TTC549 (cell line): Measurements from ENCODE around the gene PARP8.
"Not testable (repeated sequence)": the region's sequence is repeated elsewhere in the genome, so short reads cannot be mapped to it uniquely, and the experiment has no call there.

Source experiments
- FAIRE-seq: peaks from 2 replicates; lab custom pipeline; 2012; peaks lifted over from hg19 to GRCh38; lab: Jason Lieb, UNC

The PARP8 gene

DNA sequence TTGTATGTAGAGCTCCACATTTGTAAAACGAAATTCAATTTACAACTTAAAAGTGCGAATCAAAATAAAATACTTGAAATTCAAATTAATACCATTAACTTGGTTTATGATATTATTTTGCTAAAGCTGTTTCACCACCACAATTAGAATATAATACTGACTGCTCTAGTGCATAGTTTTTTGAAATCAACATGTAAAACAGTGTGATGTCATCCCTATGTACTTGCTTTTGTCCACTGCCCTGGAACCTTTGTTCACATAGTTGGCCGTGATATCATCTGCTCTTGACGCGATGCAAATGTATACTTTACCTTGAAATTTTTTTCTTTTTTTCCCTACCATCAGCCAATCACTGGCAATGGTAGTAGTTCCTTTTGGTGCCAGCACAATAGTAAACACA lies 125.4 kb downstream of the PARP8 start:
- FAIRE-seq, result no peak

DNA sequence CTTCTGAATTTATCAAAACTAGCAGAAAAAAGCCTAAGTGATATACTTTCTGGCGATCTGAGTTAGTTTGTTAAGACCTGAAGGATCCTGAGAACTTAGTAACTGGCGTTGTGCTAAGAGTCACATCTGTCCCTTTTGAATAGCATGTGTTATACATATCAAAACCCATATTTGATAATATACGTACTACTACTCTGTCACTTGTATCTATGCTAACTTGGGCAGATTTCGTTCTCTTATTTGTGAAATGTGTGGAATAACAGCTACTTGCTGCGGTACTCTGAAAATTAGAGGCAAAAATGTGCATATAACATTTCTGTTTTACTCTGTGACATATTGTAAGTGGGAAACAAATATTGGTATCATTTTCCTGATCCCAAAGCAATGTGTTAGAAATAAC lies 126.4 kb downstream of the PARP8 start:
- FAIRE-seq, result no peak

DNA sequence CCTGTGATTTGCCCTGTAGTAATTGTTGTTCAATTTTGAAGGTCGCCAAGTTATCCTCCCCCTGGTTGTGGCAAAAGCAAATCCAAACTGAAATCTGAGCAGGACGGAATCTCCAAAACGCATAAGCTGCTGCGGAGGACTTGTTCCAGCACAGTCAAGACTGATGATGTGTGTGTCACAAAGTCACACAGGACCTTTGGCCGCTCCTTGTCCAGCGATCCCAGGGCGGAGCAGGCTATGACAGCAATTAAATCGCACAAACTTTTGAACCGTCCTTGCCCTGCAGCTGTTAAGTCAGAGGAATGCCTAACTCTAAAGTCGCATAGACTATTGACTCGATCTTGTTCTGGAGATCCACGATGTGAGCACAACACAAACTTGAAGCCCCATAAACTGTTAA lies 128.4 kb downstream of the PARP8 start:
- FAIRE-seq, result no peak

DNA sequence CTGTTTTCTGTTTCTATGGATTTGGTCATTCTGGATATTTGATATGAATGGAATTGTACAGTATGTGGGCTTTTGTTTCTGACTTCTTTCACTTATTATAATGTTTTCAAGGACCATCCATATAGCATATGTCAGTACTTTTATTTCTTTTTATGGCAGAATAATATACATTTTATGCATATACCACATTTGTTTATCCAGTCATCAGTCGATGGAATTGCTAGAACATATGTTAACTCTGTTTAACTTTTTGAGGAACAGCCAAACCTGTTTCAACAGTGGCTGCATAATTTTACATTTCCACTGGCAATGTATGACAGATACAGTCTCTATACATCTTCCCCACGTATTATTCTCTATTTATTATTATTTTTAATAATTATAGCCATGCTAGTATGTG lies 131.6 kb downstream of the PARP8 start:
- FAIRE-seq, result no peak

DNA sequence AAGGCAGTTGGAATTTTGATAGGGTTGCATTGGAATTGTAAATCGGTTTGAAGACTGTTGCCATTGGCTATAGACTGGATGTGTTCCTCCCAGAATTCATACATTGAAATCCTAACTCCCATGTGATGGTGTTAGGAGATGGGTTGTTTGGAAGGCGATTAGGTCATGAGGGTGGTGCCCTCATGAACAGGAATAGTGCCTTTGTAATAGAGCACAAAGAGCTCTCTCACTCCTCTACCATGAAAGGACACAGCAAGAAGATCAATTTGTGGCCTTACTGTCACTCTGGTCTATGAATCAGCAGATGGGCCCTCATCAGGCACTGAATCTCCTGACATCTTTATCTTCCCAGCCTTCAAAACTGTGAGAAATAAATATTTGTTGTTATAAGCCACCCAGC lies 133.2 kb downstream of the PARP8 start:
- FAIRE-seq, result no peak

DNA sequence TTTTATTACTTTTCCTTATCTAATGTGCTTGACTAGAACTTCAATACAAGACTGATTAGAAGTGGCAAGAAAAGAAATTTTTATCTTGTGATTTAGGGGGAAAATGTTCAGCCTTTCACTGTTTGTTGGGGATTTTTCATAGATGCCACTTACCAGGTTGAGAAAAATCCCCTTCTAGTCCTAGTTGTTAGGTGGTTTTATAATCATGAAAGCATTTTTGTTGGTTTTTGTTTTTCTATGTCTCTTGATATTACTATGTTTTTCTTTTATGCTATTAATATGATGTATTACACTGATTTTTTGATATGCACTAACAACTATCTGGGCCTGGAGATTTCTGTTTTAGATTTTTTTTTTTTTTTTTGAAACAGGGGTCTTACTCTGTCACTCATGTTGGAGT lies 134.0 kb downstream of the PARP8 start:
- no peak for FAIRE-seq

DNA sequence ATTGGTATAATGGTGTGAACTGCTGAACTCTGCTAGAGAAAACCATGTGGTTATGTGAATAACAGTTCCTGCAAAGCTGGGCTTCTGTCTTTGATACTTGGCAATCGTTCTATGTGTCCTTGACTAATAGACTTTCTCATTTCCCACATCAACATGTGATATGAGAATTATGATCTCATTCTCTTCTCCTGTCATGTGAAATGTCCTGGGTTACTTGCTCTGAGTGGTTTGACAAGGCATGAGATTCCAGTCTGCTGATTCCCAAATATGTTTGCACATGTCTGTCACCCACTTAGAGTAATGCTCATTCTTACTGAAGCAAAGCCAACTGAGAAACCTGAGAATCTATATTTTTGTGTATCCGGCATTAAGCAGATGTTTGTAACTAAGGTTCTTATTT lies 141.2 kb downstream of the PARP8 start:
- no peak for FAIRE-seq

DNA sequence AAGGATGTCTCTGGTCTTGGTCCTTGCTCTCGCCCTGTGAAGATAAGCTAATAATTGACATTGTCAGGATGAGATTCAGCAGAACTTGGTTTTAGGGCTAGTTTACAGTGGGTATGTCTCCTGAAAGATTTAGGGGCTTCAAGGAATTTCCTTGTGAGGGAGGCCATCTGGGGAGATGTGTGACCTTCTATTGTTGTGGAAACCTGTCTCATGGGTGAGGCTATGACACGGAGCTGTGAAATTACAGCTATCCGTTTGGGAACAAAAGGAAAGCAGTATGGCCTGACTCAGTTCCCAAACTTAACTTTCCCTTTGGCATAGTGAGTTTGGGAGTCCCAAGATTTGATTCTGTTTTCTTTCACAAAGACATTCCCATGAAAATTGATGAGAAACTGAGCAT lies 142.0 kb downstream of the PARP8 start:
- FAIRE-seq, result no peak

DNA sequence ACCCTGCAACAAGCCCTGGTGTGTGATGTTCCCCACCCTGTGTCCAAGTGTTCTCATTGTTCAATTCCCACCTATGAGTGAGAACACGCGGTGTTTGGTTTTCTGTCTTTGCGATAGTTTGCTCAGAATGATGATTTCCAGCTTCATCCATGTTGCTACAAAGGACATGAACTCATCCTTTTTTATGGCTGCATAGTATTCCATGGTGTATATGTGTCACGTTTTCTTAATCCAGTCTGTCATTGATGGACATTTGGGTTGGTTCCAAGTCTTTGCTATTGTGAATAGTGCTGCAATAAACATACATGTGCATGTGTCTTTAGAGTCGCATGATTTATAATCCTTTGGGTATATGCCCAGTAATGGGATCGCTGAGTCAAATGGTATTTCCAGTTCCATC lies 145.3 kb downstream of the PARP8 start:
- FAIRE-seq, result not testable (repeated sequence)

DNA sequence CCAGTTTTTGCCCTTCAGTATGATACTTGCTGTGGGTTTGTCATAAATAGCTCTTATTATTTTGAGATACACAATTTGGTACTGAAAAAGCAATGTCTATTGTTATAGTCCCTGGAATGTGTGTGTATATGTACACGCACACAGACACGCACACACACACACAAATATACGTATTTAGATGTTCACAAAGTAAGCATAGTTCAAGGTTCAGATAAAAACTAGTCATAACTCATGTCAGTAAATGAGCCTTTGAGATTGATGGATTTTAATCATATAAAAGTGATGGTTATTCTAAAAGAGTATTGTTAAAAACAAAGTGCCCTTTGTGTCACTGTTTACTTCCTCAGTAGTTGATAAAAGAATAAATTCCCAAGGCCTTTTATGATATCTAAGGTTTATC lies 147.3 kb downstream of the PARP8 start:
- FAIRE-seq, result no peak

DNA sequence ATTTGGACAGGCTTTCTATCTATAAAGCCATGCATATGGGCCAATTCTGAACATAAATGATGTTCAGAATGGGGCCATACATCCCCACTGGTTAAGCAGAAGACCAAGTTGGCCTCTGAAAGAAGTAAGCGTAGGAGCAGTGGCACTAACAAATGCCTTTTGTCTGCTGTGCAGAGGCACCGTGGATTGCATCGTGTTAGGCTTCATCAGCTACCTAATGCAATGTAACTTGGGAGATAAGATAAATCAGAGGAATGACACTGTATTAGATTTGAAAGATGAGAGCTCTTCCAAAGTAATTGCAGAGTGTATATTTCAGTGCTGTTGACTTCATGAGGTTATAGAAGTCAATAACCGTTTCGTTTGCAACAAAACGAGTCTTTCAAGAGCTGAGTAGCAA lies 148.1 kb downstream of the PARP8 start:
- FAIRE-seq, result no peak

DNA sequence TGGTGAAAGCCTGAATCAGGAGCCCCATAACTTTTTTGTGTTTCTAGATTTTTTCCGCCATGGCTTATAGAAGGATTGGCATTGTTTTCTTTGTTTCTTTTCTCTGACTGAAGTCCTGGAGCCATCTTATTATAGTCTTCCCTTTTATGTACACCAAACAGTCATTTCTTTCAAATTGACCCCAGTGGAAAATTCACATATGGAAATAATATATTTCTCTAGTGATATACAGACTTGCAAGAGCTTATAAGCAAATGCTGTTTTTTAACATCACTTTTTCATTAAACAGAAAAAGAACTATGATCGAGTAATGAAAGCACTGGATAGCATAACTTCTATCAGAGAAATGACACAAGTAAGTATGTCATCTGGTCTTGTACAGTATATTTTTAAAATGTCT lies 155.6 kb downstream of the PARP8 start:
- no peak for FAIRE-seq

DNA sequence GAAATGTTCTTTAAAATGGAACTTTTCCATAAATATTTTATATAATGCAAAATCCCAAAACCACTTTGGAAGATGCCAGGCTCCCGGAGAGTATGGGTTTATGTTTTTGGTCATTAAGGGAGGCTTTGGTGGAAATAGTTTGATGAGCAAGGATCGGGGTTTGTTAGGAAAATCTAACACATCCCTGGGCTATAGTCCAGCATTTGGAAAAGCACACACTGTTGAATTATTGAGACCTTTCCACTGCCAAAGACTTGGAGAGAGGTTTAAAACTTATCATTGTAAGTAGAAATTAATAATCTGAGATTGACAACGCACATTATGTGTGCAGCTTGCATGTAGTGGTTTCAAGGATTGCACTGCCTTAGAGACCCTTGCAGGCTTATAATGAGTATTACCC lies 156.3 kb downstream of the PARP8 start:
- FAIRE-seq, result no peak

DNA sequence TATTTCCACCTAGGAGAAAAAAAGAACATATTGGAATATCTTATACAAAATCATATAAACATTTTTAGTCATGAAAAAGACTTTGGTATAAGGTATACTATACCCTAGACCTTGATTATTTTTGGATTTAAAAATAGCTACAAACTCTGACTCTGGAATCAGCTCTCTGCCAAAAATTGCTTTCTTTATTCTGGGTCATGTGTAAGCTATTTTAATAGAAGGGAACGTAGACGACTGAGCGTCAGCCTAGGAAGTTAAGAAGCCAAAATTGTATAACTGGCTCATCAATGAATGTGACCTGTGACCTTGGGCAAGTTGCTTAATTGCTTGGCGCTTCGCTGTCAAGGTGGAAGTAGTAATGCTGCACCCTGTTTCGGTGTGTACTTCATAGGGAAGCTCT lies 157.1 kb downstream of the PARP8 start:
- no peak for FAIRE-seq

DNA sequence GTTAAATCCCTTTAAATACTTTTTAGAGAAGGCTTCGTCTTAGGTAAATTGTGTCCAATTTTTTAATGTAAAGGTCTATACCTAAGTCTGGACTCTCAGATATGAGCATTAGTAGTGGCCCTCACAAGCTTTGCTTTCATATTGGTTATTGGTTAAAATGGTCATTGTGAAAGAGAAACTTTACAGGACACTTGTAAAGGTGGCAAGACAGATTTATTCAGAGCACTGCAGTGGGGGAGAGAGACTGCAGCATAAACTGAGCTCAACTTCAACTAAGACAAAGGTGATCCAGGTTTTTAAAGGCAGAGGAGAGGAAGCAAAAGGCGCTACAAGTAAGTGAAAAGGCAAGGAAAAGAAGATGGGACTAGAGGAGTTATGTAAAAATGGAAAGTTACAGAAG lies 157.7 kb downstream of the PARP8 start:
- FAIRE-seq, result no peak

DNA sequence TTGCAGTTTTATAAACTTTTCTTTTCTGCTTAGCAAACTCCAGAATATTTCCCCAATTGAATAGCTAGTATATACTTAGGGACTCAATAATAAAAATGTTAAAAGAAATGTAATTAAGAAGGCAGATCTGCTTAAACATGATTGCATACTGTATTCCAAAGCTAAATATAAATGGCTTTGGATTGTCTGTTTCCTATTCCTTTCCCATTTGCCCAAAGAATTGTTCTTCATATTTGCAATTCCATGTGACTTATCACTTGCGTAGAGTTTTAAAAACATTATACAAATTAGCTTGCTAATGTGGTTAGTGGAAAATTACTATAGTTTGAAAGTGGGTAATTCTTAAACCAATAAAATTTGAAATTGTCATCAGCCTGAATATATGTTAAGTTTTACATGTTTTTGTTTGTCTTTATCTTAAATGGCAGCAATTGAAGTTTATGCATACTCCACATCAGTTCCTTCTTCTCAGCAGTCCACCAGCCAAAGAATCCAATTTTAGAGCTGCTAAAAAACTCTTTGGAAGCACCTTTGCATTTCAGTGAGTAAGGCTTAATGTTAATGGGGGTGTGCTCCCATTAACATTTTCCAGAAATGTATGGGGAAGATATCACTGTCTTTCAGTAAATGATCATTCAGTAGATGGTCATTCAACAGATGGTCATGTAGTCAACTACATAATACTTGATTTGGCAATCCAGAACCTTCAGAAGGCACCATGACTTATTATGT lies 161.2 kb downstream of the PARP8 start:
- no peak for FAIRE-seq

DNA sequence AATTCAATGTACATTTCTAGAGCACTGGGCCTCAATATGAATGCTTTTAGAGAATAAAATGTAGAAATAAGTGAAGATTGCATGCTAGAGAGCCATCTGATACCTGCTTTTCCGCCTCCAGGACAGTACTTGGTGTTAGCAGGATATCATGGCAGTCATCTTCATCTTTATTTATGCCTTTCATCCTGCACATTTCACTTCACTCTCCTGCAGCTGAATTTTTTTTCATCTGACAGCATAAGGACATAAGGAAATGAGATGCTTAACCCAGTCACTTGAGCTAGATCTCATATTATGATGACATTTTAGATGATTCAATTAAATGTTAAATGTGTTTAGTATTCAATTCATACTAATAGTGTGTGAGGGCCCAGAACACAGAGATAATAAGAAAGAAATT lies 162.6 kb downstream of the PARP8 start:
- FAIRE-seq, result no peak

DNA sequence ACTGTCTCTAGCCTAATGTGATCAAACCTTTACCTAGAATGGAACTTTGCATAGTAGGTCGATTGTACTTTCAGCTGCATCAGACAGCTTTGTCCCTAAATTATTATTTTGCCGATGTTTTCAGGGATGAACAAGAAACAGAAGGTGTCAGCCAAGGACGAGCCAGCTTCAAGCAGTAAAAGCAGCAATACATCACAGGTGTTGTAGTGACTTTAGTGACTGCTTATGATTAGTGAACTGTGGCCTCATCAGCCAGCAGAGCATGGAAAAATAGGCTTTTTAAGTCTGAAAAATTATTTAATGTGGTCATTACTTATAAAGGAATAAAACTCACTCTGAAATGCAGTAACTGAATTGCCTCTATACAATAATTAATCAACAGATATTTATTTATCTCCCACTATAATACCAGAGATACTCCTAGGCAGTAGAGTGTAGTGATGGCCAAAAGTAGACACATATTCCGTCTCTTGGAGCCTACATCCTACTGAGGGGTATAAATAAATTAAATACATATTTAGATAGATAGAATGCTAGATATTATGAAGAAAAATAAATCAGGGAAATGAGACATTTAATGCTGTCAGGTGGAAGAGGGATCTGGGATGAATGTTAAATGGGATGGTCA lies 166.3 kb downstream of the PARP8 start:
- FAIRE-seq, result no peak

DNA sequence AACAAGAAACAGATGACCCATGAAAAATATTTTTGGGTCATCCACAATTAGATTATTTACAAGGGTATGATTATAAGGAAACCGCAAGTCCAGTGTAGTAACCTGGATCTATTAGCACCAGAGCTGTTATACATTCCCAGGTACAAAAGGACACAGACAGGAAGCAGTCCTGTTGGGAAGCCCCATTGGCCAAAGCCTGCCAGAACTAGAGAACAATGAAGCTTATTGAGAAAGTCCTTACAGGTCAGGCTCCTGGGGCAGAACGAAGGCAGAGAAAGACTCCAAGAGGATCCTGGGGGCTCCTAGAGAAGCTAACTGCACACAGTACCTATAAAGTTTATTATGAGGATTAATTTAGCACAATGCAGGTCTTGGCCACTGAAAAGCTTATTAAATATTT lies 169.9 kb downstream of the PARP8 start:
- FAIRE-seq, result no peak

DNA sequence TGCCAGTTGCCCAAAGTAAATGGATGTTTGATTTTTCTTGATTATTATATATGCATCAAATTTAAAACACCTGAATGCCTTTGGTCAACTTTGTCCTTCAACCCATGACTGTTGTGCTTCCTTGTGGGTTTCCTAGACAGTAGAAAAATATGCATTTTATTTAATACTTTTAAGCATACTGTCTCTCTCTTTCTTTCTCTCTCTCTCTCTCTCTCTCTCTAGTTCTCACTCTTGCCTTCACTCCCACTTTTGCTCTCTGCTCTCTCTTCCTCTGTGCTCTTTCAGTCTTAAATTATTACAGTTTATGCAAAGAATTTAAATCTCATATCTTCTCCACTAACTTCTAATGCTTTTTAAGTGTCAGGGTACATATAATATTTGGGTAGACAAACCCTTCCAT lies 173.0 kb downstream of the PARP8 start:
- FAIRE-seq, result no peak

DNA sequence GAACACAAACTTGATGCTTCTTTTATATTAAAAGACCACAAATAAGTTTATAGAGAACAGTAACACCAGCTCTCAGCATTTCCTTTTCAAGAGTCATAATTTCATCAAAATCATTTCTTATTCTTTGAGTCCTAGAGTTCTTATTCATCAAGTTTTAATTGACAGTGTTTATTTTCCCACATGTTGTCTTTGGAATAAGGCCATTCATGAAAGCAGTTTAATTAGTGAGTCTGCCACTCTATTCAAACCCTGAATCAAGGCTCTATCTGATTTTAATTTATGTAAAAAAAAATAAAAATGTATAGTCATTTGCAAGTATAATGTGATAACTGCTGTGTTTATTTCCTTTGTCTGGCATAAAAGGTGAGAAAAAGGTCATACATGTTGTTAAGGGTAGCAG lies 176.7 kb downstream of the PARP8 start:
- no peak for FAIRE-seq

DNA sequence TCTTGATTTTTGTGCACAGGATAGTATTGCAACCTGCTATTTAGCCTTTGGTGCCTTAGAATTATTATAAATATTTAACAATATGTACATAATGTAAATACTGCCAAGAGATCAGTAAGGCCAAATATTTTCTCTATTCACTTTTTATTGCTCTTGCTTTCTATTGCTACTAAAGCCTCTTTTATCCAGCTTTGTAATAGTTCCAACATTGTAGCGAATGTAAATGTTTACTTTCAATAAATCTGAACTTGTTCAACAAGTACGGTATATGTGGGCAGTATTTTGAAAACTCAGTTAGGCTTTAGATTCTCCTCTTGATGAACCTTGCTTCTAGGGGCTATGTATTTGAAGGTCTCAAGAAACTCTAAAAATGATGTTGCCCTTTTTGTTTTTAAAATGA lies 179.8 kb downstream of the PARP8 start:
- no peak for FAIRE-seq

DNA sequence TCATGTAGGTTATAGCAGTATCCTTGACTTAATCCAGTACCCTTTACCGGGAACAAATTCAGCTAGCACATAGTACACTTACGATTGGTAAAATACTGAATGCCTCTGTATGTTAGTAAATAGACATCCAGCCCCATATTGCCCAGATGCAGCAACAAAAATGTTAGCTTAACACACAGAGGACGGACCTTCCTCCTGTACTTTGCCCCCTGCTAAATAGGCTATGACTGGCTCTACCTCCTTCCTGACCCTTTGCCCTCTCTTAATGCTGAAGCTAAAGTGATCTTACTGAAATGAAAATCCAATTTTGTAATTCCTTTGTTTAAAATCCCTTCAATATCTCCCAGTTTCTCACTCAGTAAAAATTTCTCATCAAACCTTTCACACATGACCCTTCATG lies 183.1 kb downstream of the PARP8 start:
- no peak for FAIRE-seq

DNA sequence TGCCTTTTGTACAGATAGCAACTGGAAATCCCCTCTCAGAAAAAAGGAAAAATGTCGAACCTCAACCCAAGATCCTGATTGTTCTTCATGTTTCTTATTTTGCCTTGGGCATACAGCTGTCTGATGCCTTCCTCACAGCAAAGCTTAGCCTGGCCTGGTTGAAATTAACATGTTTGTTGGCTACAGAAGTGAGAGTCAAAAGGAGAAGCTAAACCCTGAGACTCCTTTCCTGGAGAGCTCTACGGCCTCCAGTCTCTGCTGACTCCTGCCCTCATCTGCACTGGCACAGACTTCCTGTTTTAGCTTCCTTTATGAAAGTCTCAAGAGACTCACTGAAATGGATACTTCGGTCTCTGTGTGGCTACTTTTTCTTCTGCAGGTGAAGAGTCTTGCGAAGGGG lies 186.7 kb downstream of the PARP8 start:
- no peak for FAIRE-seq

DNA sequence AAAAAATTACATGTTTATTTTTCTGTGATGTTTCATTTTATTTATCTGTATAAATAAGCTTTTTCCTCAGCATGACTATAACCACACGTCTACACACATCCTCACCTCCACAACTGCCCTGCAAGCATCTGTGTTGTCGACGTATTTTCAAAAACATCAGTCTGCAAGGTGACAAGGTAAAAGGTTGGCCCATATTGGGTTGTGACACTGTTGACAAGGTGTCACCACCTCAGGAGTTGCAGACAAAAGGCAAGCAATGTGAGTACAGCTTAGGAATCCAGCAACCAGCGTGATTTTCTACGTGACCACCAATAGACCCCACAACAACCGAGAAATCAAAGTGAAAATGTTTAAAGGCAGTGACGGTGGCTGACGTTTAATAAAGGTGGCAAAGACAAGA lies 187.6 kb downstream of the PARP8 start:
- no peak for FAIRE-seq
